ENCODE measurements around the gene GOLGA1. TPM values are rescaled to one million over a fixed set of nuclear protein-coding genes. Genes with fewer than 3 reads are reported as not detected.

GOLGA1 gene
- total RNA-seq, 1 donor from 2014 or later, result 10.2 TPM

GRCh38 chr9:124886461-124886860 lies 54.4 kb downstream of the GOLGA1 start:
- H3K27ac Mint-ChIP-seq (ENCODE audit: unreplicated experiment), result no peak overlapping the region
- no peak overlapping the region for H3K4me3 ChIP-seq (ENCODE audit: insufficient read depth, low read depth, low read length)
- FAIRE-seq, result no peak

DNA sequence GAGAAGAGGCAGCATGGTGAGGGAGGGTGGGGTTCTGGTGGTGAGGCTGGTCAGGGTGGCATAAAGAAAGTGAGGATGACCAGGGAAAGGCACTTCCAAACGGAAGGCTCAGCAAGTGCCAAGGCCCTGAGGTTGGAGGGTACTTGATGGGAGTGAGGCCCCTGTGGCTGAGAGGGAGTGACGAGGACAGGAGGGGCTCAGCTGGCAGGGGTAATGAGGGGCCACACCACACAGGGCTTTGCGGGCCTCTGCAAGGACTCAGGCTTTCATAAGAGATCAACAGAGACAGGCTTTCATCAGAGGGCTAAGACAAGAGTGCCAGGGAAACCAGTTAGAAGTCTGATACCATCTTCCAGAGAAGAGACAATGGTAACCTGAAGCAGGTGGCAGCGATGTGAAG lies 55.3 kb downstream of the GOLGA1 start:
- no peak overlapping the region for H3K9ac ChIP-seq (ENCODE audit: low read length)
- H3K79me2 ChIP-seq (ENCODE audit: insufficient read depth, low read length), result no peaks in the 10 kb centered on the region
- no peaks in the 10 kb centered on the region for H3K27me3 Mint-ChIP-seq (ENCODE audit: low read depth, unreplicated experiment)
- no peak overlapping the region for H3K4me2 ChIP-seq (ENCODE audit: low read length)
- H3K9me3 ChIP-seq (ENCODE audit: insufficient read depth, low read depth, low read length), result no peaks in the 10 kb centered on the region
- no peak overlapping the region for H3K27ac Mint-ChIP-seq (ENCODE audit: unreplicated experiment)
- TF ChIP-seq EZH2 (IDR thresholded peaks at IDR 0.05; ENCODE audit: insufficient read depth, low read length) (no peak), CTCF (IDR thresholded peaks at IDR 0.05; ENCODE audit: insufficient read depth, low read depth, low read length) (no peak)
- H3K36me3 ChIP-seq (ENCODE audit: insufficient read depth, low read length), result peaks cover 6% of the 10 kb centered on the region
- FAIRE-seq, result no peak
- H2AFZ ChIP-seq (ENCODE audit: low read depth, low read length), result no peak overlapping the region
- H3K4me1 Mint-ChIP-seq (ENCODE audit: low read depth, unreplicated experiment), result no peaks in the 10 kb centered on the region
- no peak for DNase-seq (ENCODE audit: low read depth)
- H3K4me1 ChIP-seq (ENCODE audit: insufficient read depth, low read length), result no peaks in the 10 kb centered on the region
- no peak overlapping the region for H3K4me3 ChIP-seq (ENCODE audit: insufficient read depth, low read depth, low read length)
- H3K27me3 ChIP-seq (ENCODE audit: insufficient read depth, low read length), result no peaks in the 10 kb centered on the region
- H3K4me3 Mint-ChIP-seq (ENCODE audit: unreplicated experiment), result no peak overlapping the region
- peaks cover 19% of the 10 kb centered on the region for H3K36me3 Mint-ChIP-seq (ENCODE audit: low read depth, unreplicated experiment)
- H4K20me1 ChIP-seq (ENCODE audit: insufficient read depth, low read length), result peaks cover 3% of the 10 kb centered on the region
- no peaks in the 10 kb centered on the region for H3K9me3 Mint-ChIP-seq (ENCODE audit: unreplicated experiment)
- H3K27ac ChIP-seq (ENCODE audit: low read depth, low read length), result no peak overlapping the region

More at GRCh38 chr9:124886461-124886860, 54.4 kb downstream of the GOLGA1 start:
- no peaks in the 10 kb centered on the region for H3K79me2 ChIP-seq (ENCODE audit: insufficient read depth, low read length)
- no peak for TF ChIP-seq EZH2 (IDR thresholded peaks at IDR 0.05; ENCODE audit: insufficient read depth, low read length)
- no peak for TF ChIP-seq CTCF (IDR thresholded peaks at IDR 0.05; ENCODE audit: insufficient read depth, low read depth, low read length)
- no peak overlapping the region for H2AFZ ChIP-seq (ENCODE audit: low read depth, low read length)
- Mint-ChIP-seq H3K27me3 (ENCODE audit: low read depth, unreplicated experiment) (no peaks in the 10 kb centered on the region), H3K36me3 (ENCODE audit: low read depth, unreplicated experiment) (peaks cover 26% of the 10 kb centered on the region), H3K4me3 (ENCODE audit: unreplicated experiment) (no peak overlapping the region), H3K4me1 (ENCODE audit: low read depth, unreplicated experiment) (no peaks in the 10 kb centered on the region), H3K9me3 (ENCODE audit: unreplicated experiment) (no peaks in the 10 kb centered on the region)
- no peaks in the 10 kb centered on the region for H3K9me3 ChIP-seq (ENCODE audit: insufficient read depth, low read depth, low read length)
- no peak overlapping the region for H3K9ac ChIP-seq (ENCODE audit: low read length)
- H3K27me3 ChIP-seq (ENCODE audit: insufficient read depth, low read length), result no peaks in the 10 kb centered on the region
- peaks cover 13% of the 10 kb centered on the region for H3K36me3 ChIP-seq (ENCODE audit: insufficient read depth, low read length)
- no peak overlapping the region for H3K27ac ChIP-seq (ENCODE audit: low read depth, low read length)
- no peaks in the 10 kb centered on the region for H3K4me1 ChIP-seq (ENCODE audit: insufficient read depth, low read length)
- H3K4me2 ChIP-seq (ENCODE audit: low read length), result no peak overlapping the region
- DNase-seq (ENCODE audit: low read depth), result no peak
- no peaks in the 10 kb centered on the region for H4K20me1 ChIP-seq (ENCODE audit: insufficient read depth, low read length)

- Histone ChIP-seq H4K20me1 (ENCODE audit: insufficient read depth, low read length) (peaks cover 11% of the 10 kb centered on the region), H2AFZ (ENCODE audit: low read depth, low read length) (no peak overlapping the region), H3K9me3 (ENCODE audit: insufficient read depth, low read depth, low read length) (no peaks in the 10 kb centered on the region), H3K27ac (ENCODE audit: low read depth, low read length) (no peak overlapping the region), H3K9ac (ENCODE audit: low read length) (no peak overlapping the region), H3K4me2 (ENCODE audit: low read length) (no peak overlapping the region), H3K4me1 (ENCODE audit: insufficient read depth, low read length) (no peaks in the 10 kb centered on the region), H3K27me3 (ENCODE audit: insufficient read depth, low read length) (no peaks in the 10 kb centered on the region), H3K79me2 (ENCODE audit: insufficient read depth, low read length) (no peaks in the 10 kb centered on the region), H3K4me3 (ENCODE audit: insufficient read depth, low read depth, low read length) (no peak overlapping the region), H3K36me3 (ENCODE audit: insufficient read depth, low read length) (peaks cover 13% of the 10 kb centered on the region)
- H3K9me3 Mint-ChIP-seq (ENCODE audit: unreplicated experiment), result no peaks in the 10 kb centered on the region
- no peak for FAIRE-seq
- no peak for TF ChIP-seq CTCF (IDR thresholded peaks at IDR 0.05; ENCODE audit: insufficient read depth, low read depth, low read length)
- TF ChIP-seq EZH2 (IDR thresholded peaks at IDR 0.05; ENCODE audit: insufficient read depth, low read length), result no peak
- H3K4me1 Mint-ChIP-seq (ENCODE audit: low read depth, unreplicated experiment), result no peaks in the 10 kb centered on the region
- no peak overlapping the region for H3K27ac Mint-ChIP-seq (ENCODE audit: unreplicated experiment)
- H3K4me3 Mint-ChIP-seq (ENCODE audit: unreplicated experiment), result no peak overlapping the region
- peak; percentile 30 for DNase-seq (ENCODE audit: low read depth)
- H3K27me3 Mint-ChIP-seq (ENCODE audit: low read depth, unreplicated experiment), result no peaks in the 10 kb centered on the region
- H3K36me3 Mint-ChIP-seq (ENCODE audit: low read depth, unreplicated experiment), result peaks cover 12% of the 10 kb centered on the region
Measured at GRCh38 chr9:124884376-124884775, 56.5 kb downstream of the GOLGA1 start.
